WTC11 (cell line): ENCODE results near the gene FGF13.

Experiments
- CREB1 ChIP-seq: sonication (generic); formaldehyde crosslinking; IDR thresholded peaks from 2 replicates; pipeline ENCODE4 v1.8.0; 2023; ENCODE audit warnings: mild to moderate bottlenecking, missing genetic modification reagents
- CTCF ChIP-seq: fragments of 200-600 bp; IDR thresholded peaks from 2 replicates; pipeline ENCODE4 v1.8.0; 2022; ENCODE audit warnings: antibody characterized with exemption
- E2F1 ChIP-seq: sonication (generic); formaldehyde crosslinking; IDR thresholded peaks from 2 replicates; pipeline ENCODE4 v1.8.0; 2022; ENCODE audit warnings: mild to moderate bottlenecking, missing genetic modification reagents
- SP1 ChIP-seq: sonication (generic); formaldehyde crosslinking; conservative IDR thresholded peaks from 2 replicates; pipeline ENCODE4 v1.8.1; 2022; ENCODE audit warnings: missing genetic modification reagents
- TP53 ChIP-seq: sonication (generic); formaldehyde crosslinking; IDR thresholded peaks from 2 replicates; pipeline ENCODE4 v1.8.1; 2023; ENCODE audit warnings: mild to moderate bottlenecking, missing genetic modification reagents
- USF2 ChIP-seq: sonication (generic); formaldehyde crosslinking; IDR thresholded peaks from 2 replicates; pipeline ENCODE4 v1.8.1; 2023; ENCODE audit warnings: mild to moderate bottlenecking, missing genetic modification reagents, moderate library complexity
- ZNF263 ChIP-seq: sonication (generic); formaldehyde crosslinking; IDR thresholded peaks from 2 replicates; pipeline ENCODE4 v1.8.1; 2022; ENCODE audit warnings: low read depth, mild to moderate bottlenecking, moderate library complexity, missing genetic modification reagents
- ZNF423 ChIP-seq: fragments of 250-450 bp; sonication (Bioruptor Pico); IDR thresholded peaks from 2 replicates; pipeline ENCODE4 v2.1.2; 2022; ENCODE audit warnings: mild to moderate bottlenecking, moderate library complexity
- TF ChIP-seq, protein P1 (sequence below): sonication (generic); formaldehyde crosslinking; IDR thresholded peaks from 2 replicates; pipeline ENCODE4 v1.8.0; 2022; ENCODE audit warnings: mild to moderate bottlenecking, missing genetic modification reagents

GRCh38 chrX:138683600-138683999, 27.9 kb downstream of the FGF13 start:
- TF ChIP-seq CTCF (no peak), TP53 (no peak), SP1 (CRISPR knock-in tag) (no peak), ZNF423 (no peak), CREB1 (CRISPR knock-in tag) (no peak), E2F1 (CRISPR knock-in tag) (no peak), USF2 (CRISPR knock-in tag) (no peak), ZNF263 (CRISPR knock-in tag) (no peak)
- TF ChIP-seq, protein P1, sequence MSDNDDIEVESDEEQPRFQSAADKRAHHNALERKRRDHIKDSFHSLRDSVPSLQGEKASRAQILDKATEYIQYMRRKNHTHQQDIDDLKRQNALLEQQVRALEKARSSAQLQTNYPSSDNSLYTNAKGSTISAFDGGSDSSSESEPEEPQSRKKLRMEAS (CRISPR knock-in tag) = no peak
